Measurements from ENCODE around the gene ATF6.
"Not testable (repeated sequence)": the region's sequence is repeated elsewhere in the genome, so short reads cannot be mapped to it uniquely, and the experiment has no call there.

ATF6 gene

DNA sequence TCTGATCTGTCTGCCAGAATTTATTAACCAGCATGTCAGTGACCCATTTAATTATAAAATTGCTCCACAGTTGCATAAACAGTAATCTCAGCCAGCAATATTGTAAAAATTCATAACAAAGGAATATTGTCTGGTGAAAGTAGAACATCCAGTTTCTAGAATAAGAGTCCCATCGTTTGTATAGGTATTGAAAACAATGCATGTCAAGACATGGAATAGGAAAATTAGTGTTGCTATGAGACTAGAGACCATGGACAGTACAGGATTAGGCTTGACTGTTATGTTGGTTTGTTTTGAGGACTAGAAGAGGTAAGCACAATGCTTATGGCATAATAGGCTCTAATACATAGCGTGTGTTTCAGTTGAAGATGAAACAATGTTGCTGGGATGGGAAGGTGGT is 37.1 kb downstream of the ATF6 start:
- no peak overlapping the region for H3K9ac ChIP-seq (ENCODE audit: insufficient read length)
- TF ChIP-seq EZH2 (IDR thresholded peaks at IDR 0.05) (no peak), FOXP2 (optimal IDR thresholded peaks at IDR 0.05; ENCODE audit: control extremely low read depth, extremely low read length, insufficient read depth) (no peak), POLR2AphosphoS5 (IDR thresholded peaks at IDR 0.05; ENCODE audit: borderline replicate concordance, low read depth, low read length) (no peak)
- peaks cover 24% of the 10 kb centered on the region for H3K36me3 ChIP-seq (ENCODE audit: insufficient read depth, low read length)
- DNase-seq (ENCODE audit: low read depth, low spot score), result no peak
- H3K4me3 ChIP-seq, result no peak overlapping the region
- no peak overlapping the region for H3K27ac ChIP-seq
- no peaks in the 10 kb centered on the region for H3K9me3 ChIP-seq (ENCODE audit: low read depth, low read length)

DNA sequence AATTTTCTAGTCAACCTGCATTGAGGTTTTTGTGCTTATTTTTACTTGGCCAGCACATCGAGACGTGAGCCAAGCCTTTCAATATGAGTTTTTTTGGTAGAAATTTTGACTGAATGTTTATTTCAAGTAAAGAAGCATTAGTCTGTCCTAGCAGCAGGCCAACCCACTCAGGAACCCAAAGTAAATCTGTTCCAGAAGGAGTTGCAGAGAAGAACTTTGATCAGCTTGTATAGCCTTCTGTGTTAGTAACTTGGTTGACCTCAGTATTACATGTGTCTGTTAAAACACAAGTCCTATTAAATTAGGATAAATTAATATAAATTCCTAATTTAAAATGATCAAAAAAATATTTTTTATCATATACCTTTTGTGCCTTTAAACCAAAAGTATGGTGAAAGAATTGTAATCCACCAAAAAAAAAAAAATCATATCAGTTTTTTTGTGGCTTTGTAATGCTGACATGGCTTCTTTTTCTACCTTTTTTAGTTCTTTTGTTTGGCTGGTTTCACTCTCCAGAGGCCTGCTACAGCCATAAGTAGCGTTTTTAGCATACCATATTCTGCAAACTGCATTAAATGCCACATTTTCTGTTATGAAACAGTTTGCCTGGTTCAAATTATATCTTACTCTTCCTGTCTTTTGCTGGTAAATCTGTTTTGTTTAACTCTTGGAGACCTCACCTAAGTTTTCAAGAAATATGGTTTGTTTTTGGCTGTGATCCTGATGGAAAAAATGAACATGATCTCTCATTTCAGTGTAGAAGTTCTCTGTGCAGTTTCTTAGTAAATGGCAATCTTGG is 39.5 kb downstream of the ATF6 start:
- Histone ChIP-seq H3K4me3 (no peak overlapping the region), H3K27ac (peak overlapping the region; percentile 69), H3K36me3 (ENCODE audit: insufficient read depth, low read length) (peaks cover 30% of the 10 kb centered on the region), H3K9ac (ENCODE audit: insufficient read length) (peak overlapping the region; percentile 25), H3K9me3 (ENCODE audit: low read depth, low read length) (no peaks in the 10 kb centered on the region; the same call in 1 of the 2 replicates)
- no peak for DNase-seq (ENCODE audit: low read depth, low spot score)
- no peak for TF ChIP-seq FOXP2 (optimal IDR thresholded peaks at IDR 0.05; ENCODE audit: control extremely low read depth, extremely low read length, insufficient read depth)
- no peak for TF ChIP-seq EZH2 (IDR thresholded peaks at IDR 0.05)
- TF ChIP-seq POLR2AphosphoS5 (IDR thresholded peaks at IDR 0.05; ENCODE audit: borderline replicate concordance, low read depth, low read length), result no peak

DNA sequence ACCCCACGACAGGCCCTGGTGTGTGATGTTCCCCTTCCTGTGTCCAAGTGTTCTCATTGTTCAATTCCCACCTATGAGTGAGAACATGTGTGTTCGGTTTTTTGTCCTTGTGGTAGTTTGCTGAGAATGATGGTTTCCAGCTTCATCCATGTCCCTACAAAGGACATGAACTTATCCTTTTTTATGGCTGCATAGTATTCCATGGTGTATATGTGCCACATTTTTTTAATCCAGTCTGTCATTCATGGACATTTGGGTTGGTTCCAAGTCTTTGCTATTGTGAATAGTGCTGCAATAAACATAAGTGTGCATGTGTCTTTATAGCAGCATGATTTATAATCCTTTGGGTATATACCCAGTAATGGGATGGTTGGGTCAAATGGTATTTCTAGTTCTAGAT is 43.1 kb downstream of the ATF6 start:
- H3K9me3 ChIP-seq (ENCODE audit: low read depth, low read length); H3K27ac ChIP-seq; H3K4me3 ChIP-seq; H3K9ac ChIP-seq (ENCODE audit: insufficient read length); DNase-seq (ENCODE audit: low read depth, low spot score): not testable (repeated sequence)
- peaks cover 25% of the 10 kb centered on the region for H3K36me3 ChIP-seq (ENCODE audit: insufficient read depth, low read length)

DNA sequence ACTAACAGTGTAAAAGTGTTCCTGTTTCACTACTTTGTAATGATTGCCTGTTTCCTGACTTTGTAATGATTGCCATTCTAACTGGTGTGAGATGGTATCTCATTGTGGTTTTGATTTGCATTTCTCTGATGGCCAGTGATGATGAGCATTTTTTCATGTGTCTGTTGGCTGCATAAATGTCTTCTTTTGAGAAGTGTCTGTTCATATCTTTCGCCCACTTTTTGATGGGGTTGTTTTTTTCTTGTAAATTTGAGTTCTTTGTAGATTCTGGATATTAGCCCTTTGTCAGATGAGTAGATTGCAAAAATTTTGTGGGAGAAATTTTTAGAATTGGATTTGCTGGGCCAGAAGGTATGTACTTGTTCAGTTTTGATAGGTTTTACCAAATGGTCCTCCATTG is 43.5 kb downstream of the ATF6 start:
- H3K36me3 ChIP-seq (ENCODE audit: insufficient read depth, low read length), result peaks cover 25% of the 10 kb centered on the region
- H3K4me3 ChIP-seq; H3K9me3 ChIP-seq (ENCODE audit: low read depth, low read length); H3K27ac ChIP-seq; DNase-seq (ENCODE audit: low read depth, low spot score); H3K9ac ChIP-seq (ENCODE audit: insufficient read length): not testable (repeated sequence)

DNA sequence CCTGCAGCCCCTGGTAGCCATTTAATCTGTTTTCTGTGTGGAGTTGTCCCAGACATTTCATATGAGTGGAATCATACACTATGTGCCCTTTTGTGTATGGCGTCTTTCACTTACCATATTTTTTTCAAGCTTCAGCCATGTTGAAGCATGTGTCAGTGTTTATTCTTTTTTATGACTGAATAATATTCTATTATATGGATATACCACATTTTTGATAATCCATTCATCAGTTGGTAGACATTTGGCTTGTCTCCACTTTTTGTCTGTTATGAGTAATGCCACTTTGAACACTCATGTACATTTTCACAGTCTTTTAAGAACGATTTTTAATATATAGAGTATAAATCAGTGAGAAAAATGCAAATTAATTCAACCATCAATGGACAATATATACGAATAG is 44.7 kb downstream of the ATF6 start:
- peaks cover 25% of the 10 kb centered on the region for H3K36me3 ChIP-seq (ENCODE audit: insufficient read depth, low read length)
- no peak overlapping the region for H3K4me3 ChIP-seq
- TF ChIP-seq FOXP2 (optimal IDR thresholded peaks at IDR 0.05; ENCODE audit: control extremely low read depth, extremely low read length, insufficient read depth), result no peak
- no peak for TF ChIP-seq POLR2AphosphoS5 (IDR thresholded peaks at IDR 0.05; ENCODE audit: borderline replicate concordance, low read depth, low read length)
- TF ChIP-seq EZH2 (IDR thresholded peaks at IDR 0.05), result no peak
- H3K9me3 ChIP-seq (ENCODE audit: low read depth, low read length), result no peaks in the 10 kb centered on the region; the same call in 1 of the 2 replicates
- no peak overlapping the region for H3K9ac ChIP-seq (ENCODE audit: insufficient read length)
- H3K27ac ChIP-seq, result no peak overlapping the region
- DNase-seq (ENCODE audit: low read depth, low spot score), result no peak

DNA sequence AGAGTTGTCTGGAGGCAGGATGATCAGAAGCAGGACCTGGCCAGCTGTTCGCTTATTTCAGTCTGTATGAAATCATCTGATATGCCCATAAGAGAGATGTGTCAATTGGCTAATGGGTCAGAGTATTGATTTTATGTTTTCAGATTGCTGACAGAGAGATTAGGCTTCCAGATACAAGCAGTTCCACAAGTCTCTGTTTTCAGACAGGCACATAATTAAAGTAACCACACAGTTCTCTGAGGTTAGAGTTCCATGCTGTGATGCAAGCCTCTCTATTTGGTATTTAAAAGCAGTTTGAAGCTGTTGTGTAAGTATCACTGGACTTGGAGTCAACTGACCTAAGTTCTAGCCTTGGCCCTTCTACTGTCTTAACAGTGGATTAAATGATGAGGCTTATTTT is 50.1 kb downstream of the ATF6 start:
- no peak for DNase-seq (ENCODE audit: low read depth, low spot score)
- Histone ChIP-seq H3K4me3 (no peak overlapping the region), H3K9ac (ENCODE audit: insufficient read length) (no peak overlapping the region), H3K27ac (0 out of 2 replicates have a peak overlapping the region, but pooled peaks have one; percentile 16), H3K9me3 (ENCODE audit: low read depth, low read length) (no peaks in the 10 kb centered on the region), H3K36me3 (ENCODE audit: insufficient read depth, low read length) (peaks cover 10% of the 10 kb centered on the region; the same call in 1 of the 2 replicates)
- no peak for TF ChIP-seq FOXP2 (optimal IDR thresholded peaks at IDR 0.05; ENCODE audit: control extremely low read depth, extremely low read length, insufficient read depth)
- TF ChIP-seq POLR2AphosphoS5 (IDR thresholded peaks at IDR 0.05; ENCODE audit: borderline replicate concordance, low read depth, low read length), result no peak
- no peak for TF ChIP-seq EZH2 (IDR thresholded peaks at IDR 0.05)

DNA sequence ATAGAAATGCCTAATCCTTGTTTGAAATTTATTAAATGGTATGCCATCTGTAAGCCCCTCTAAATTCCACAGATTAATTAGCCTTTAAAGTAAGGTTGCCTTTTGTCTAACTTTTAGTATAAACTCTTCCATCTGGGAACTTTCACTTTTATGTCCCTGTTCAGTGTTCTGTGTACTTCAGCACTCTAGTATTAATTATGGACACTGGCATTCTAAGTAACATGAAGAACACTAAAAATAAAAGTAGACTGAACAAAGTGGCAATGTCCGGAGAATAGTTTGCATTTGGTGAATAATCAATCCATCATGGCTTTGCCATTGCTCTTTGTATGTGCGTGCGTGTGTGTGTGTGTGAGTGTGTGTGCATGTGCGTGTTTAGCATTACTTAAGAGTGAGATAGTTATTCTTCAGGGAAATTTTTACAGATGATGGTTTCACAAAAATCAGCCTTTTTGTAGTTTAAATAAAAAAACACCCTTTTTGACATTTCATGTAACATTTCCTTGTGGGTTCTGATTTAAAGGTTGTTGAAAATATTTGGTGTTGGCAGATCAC is 51.1 kb downstream of the ATF6 start:
- Histone ChIP-seq H3K9me3 (ENCODE audit: low read depth, low read length) (no peaks in the 10 kb centered on the region), H3K36me3 (ENCODE audit: insufficient read depth, low read length) (peaks cover 10% of the 10 kb centered on the region; the same call in 1 of the 2 replicates), H3K9ac (ENCODE audit: insufficient read length) (no peak overlapping the region), H3K4me3 (no peak overlapping the region), H3K27ac (no peak overlapping the region)
- no peak for TF ChIP-seq EZH2 (IDR thresholded peaks at IDR 0.05)
- no peak for TF ChIP-seq FOXP2 (optimal IDR thresholded peaks at IDR 0.05; ENCODE audit: control extremely low read depth, extremely low read length, insufficient read depth)
- no peak for DNase-seq (ENCODE audit: low read depth, low spot score)

DNA sequence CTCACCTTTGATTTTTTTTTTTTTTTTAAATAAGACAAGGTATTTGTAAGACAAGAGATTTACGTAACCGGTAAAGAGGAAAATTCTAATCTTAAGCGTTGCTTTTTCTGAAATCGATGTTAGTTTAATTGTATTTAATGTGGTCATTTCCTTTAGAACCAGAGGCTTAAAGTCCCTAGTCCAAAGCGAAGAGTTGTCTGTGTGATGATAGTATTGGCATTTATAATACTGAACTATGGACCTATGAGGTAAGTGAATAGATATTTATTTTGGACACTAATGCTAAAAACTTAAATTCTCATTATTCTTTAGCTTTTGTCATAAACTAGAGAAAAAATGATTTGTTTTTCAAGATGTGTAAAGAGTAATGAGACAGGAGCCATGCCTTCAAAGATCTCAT is 54.8 kb downstream of the ATF6 start:
- TF ChIP-seq FOXP2 (optimal IDR thresholded peaks at IDR 0.05; ENCODE audit: control extremely low read depth, extremely low read length, insufficient read depth), result no peak
- TF ChIP-seq POLR2AphosphoS5 (IDR thresholded peaks at IDR 0.05; ENCODE audit: borderline replicate concordance, low read depth, low read length), result no peak
- TF ChIP-seq EZH2 (IDR thresholded peaks at IDR 0.05), result no peak
- H3K27ac ChIP-seq, result no peak overlapping the region
- no peaks in the 10 kb centered on the region for H3K9me3 ChIP-seq (ENCODE audit: low read depth, low read length)
- no peak for DNase-seq (ENCODE audit: low read depth, low spot score)
- no peak overlapping the region for H3K4me3 ChIP-seq
- no peak overlapping the region for H3K9ac ChIP-seq (ENCODE audit: insufficient read length)
- peaks cover 10% of the 10 kb centered on the region; the same call in 1 of the 2 replicates for H3K36me3 ChIP-seq (ENCODE audit: insufficient read depth, low read length)

DNA sequence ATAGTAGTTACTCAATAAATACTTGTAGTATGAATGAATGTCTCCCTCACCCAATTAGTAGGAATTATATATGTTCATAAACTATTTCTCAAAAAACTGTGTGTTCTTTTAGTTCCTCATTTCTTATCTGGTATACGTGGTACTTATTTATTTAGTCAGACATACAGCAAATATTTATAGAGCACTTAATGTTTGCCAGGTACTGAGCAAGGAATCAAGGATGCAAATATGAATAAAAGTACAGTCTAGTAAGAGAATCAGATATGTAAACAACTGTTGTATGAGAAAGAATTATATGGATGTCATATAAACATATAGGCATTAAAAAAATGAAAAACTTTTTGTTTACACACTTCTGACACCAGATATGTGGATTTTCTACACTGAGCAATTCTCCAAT is 58.5 kb downstream of the ATF6 start:
- Histone ChIP-seq H3K27ac (no peak overlapping the region), H3K9ac (ENCODE audit: insufficient read length) (no peak overlapping the region), H3K9me3 (ENCODE audit: low read depth, low read length) (no peaks in the 10 kb centered on the region), H3K36me3 (ENCODE audit: insufficient read depth, low read length) (peaks cover 7% of the 10 kb centered on the region; the same call in 1 of the 2 replicates), H3K4me3 (no peak overlapping the region)
- TF ChIP-seq POLR2AphosphoS5 (IDR thresholded peaks at IDR 0.05; ENCODE audit: borderline replicate concordance, low read depth, low read length), result no peak
- no peak for TF ChIP-seq FOXP2 (optimal IDR thresholded peaks at IDR 0.05; ENCODE audit: control extremely low read depth, extremely low read length, insufficient read depth)
- no peak for TF ChIP-seq EZH2 (IDR thresholded peaks at IDR 0.05)
- no peak for DNase-seq (ENCODE audit: low read depth, low spot score)
